ENCODE data around the gene AK9. TPM values are rescaled to one million over a fixed set of nuclear protein-coding genes. Genes with fewer than 3 reads are reported as not detected.

AK9 gene
- total RNA-seq, 1 donor, result 8.0 TPM

DNA sequence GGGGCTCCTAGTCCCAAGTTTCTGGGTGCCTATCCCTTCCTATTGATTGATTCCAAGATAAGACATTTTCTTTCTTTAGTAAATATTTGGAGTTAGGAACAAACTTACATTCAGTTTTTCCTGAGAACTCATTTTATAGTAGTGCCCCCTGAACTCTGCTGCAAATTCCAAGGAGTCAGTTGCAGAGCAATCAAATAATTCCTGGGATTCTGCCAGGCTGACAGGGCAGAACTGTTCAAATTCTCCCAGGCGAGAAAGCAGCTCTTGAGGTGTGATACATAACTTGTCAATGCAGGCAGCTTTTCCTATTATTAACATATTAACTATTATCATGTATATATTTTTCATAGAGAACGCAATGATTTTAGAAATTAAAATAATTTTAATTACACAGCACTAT, 192.1 kb downstream of the AK9 start:
- TF ChIP-seq, protein P1, sequence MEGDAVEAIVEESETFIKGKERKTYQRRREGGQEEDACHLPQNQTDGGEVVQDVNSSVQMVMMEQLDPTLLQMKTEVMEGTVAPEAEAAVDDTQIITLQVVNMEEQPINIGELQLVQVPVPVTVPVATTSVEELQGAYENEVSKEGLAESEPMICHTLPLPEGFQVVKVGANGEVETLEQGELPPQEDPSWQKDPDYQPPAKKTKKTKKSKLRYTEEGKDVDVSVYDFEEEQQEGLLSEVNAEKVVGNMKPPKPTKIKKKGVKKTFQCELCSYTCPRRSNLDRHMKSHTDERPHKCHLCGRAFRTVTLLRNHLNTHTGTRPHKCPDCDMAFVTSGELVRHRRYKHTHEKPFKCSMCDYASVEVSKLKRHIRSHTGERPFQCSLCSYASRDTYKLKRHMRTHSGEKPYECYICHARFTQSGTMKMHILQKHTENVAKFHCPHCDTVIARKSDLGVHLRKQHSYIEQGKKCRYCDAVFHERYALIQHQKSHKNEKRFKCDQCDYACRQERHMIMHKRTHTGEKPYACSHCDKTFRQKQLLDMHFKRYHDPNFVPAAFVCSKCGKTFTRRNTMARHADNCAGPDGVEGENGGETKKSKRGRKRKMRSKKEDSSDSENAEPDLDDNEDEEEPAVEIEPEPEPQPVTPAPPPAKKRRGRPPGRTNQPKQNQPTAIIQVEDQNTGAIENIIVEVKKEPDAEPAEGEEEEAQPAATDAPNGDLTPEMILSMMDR (IDR thresholded peaks at IDR 0.05; ENCODE audit: insufficient read depth, low read length), result no peak
- H3K4me3 ChIP-seq (ENCODE audit: low read depth, low read length), result no peak overlapping the region
- no peak for DNase-seq (ENCODE audit: low read depth)

DNA sequence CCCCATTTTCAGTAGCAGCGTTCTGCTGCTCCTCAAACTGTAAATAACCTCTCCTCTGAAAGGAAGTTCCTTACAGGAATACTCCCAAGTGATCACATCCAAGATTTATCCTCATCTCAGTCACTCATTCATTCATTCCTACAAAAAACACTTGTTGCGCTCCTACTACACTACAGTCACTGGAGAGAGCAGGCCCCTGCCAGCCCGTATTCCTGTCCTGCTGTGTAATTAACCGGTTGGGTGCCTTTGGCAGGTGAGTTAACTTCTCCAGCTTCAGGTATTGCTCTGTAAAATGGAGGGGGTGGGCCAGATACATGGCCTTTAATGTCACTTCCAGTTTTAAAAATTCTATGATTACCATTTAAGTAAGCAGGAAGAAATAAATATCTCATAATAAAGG, 192.9 kb downstream of the AK9 start:
- H3K4me3 ChIP-seq (ENCODE audit: low read depth, low read length), result no peak overlapping the region
- TF ChIP-seq, protein P1 (IDR thresholded peaks at IDR 0.05; ENCODE audit: insufficient read depth, low read length), result no peak

DNA sequence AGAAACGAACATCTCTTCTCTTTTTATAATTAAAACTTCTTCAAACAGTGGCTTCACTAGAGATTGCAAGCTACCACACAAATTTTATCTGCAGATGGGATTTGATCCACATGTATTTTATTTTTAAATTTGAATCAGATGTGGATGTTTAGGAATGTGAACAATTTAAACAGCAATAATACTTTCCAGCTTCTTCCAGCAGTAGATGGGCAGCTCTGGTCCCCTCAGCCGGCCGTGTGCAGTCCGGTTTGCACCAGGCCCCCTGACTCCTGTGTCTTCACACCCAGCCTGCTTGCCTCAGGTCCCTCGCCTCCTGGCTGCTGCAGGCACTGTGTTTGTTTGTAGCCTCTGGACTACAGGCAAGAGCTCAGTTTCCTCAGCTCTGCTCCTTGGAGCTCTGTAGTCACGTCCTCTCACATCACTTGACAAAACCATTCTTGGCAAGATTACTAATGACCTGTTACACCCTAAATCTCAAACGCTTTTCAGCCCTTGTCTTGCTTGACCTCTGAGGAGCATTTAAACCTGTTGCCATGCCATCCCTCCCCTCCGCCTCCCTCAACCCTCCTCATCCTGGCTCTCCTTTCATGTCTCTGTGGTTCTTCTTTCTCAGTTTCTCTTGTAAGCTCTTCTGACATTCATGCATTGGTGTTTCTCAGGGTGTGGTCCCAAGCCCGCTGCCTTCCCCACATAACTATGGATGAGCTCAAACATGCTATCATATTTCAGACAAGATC, 194.8 kb downstream of the AK9 start:
- no peak for DNase-seq (ENCODE audit: low read depth)
- TF ChIP-seq, protein P1 (IDR thresholded peaks at IDR 0.05; ENCODE audit: insufficient read depth, low read length), result no peak

More for the DNA sequence above, 192.9 kb downstream of the AK9 start:
- DNase-seq (ENCODE audit: low read depth), result no peak

DNA sequence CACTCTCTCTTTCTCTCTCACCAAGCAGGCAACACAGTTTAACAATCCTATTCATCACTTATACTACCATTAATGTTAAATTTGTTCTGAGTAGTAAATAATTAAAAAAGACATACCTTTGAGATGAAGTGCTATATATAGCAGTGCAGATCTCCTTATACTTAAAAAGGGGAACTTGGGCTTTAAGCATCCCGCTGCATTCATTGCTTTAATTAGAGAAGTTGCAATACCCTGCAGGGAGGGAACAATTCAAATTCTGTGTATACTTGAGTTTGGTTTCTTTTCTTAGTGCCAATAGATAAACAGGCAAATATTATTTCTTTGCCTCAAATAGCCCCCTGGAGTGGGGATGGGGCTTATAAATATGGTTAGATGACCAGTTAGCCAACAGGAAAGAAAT, 197.1 kb downstream of the AK9 start:
- H3K4me3 ChIP-seq (ENCODE audit: low read depth, low read length), result no peak overlapping the region
- DNase-seq (ENCODE audit: low read depth), result no peak
- TF ChIP-seq, protein P1 (IDR thresholded peaks at IDR 0.05; ENCODE audit: insufficient read depth, low read length), result no peak

More for the DNA sequence above, 194.8 kb downstream of the AK9 start:
- H3K4me3 ChIP-seq (ENCODE audit: low read depth, low read length), result no peak overlapping the region

DNA sequence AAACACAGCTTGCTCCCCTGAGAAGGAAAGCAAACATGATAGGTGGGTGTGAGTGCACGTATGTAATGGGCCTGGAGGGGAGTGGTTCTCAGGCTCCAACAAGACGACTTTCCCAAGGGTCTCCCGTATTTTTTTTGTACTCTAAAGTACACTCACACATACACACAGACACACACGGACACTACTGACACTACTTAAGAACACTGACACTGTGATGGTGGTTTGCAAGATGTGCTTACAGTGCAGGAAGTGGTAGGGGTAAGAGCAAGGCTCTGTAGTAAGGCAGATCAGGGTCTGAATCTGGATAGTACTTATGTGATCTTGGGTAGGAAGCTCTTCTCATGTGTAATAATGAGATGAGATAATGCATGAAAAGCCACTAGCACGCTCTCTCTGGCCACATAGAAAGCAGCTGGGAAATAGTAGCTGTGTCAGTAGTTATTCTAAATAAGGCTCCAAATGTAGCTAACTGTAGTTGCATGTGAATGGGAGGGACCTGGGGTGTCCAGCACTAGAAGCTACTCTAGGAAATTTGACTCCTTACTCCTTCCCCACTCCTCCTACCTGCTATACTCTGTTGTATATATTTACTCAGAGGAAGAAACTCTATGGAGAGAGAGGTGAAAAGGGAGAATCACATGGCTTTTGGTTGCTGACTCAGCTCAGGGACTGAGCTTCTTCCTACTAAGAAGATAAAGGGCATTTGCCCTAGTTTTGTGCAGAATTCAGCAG, 199.6 kb downstream of the AK9 start:
- TF ChIP-seq, protein P1 (IDR thresholded peaks at IDR 0.05; ENCODE audit: insufficient read depth, low read length), result no peak
- no peak overlapping the region for H3K4me3 ChIP-seq (ENCODE audit: low read depth, low read length)
- no peak for DNase-seq (ENCODE audit: low read depth)

DNA sequence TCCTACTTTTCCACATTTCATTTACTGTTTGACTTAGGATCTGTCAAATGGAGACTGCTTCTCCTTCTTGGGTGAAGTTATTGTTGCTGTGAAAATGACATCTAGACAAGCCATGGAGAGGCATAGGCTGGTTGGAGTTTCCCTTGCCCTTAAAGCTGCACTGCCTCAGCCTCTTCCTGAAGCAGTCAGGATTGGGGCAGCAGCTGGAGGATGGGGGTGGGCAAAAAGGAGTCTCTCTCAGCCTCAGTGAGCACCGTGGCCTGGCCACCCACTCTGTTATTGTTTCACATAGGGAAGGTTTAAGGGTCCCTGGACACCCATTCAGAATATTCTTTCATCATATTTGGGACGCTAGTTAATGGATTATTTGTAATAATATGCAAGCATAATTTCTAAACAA, 200.3 kb downstream of the AK9 start:
- no peak for DNase-seq (ENCODE audit: low read depth)
- TF ChIP-seq, protein P1 (IDR thresholded peaks at IDR 0.05; ENCODE audit: insufficient read depth, low read length), result no peak
- no peak overlapping the region for H3K4me3 ChIP-seq (ENCODE audit: low read depth, low read length)
